Neural progenitor cell (in vitro differentiated cells): Measurements from ENCODE around the gene CTSO.

Experiments
- EZH2 ChIP-seq: fragments of 200-600 bp; sonication (generic); IDR thresholded peaks from 2 replicates; pipeline ENCODE4 v1.6.1; 2017; ENCODE audit warnings: antibody characterized with exemption, mild to moderate bottlenecking, moderate library complexity
- TF ChIP-seq, protein P1 (sequence below): fragments of 200-600 bp; sonication (generic); IDR thresholded peaks from 2 replicates; pipeline ENCODE4 v1.5.1; 2017; ENCODE audit warnings: antibody characterized with exemption, mild to moderate bottlenecking

DNA sequence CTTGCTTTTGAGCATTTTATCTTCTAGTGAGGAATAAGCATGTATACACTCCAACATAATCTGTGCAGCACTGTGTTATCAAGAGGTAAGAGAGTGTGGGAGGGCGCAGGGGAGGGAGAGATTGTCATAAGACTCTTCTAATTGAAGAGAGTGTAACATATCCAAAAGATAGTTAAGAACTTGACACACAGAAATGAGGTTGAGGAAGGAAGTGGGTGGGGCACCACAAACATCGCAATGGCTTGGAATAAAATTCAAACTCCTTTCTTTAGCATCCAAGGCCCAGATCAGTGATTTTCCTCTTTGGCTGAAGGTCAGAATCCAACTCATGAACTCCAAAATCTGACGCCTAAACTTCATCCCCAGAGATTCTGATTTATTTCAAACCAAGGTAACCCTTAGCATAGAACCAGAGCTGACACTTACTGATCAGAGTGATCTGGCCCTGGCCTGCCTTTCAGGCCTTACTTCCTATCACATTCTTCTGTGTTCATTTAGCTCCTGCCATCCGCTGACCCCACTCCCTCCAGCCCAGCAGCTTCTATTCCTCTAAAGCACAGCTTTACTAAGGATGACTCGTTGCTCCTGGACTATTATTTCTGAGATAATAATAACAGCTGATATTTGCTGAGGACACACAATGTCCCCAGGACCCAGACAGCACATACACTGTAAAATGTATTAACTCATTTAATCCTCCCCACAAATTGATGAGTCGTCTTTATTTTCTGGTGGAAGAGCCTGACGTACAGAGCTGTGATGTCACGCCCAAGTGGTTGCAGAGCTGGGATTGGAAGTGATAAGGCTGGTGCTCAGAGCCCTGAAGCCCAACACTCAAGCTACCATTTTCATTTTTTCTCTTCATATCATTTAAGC lies 10.6 kb upstream of the CTSO start:
- TF ChIP-seq, protein P1, sequence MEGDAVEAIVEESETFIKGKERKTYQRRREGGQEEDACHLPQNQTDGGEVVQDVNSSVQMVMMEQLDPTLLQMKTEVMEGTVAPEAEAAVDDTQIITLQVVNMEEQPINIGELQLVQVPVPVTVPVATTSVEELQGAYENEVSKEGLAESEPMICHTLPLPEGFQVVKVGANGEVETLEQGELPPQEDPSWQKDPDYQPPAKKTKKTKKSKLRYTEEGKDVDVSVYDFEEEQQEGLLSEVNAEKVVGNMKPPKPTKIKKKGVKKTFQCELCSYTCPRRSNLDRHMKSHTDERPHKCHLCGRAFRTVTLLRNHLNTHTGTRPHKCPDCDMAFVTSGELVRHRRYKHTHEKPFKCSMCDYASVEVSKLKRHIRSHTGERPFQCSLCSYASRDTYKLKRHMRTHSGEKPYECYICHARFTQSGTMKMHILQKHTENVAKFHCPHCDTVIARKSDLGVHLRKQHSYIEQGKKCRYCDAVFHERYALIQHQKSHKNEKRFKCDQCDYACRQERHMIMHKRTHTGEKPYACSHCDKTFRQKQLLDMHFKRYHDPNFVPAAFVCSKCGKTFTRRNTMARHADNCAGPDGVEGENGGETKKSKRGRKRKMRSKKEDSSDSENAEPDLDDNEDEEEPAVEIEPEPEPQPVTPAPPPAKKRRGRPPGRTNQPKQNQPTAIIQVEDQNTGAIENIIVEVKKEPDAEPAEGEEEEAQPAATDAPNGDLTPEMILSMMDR = no peak
- TF ChIP-seq EZH2 = no peak
